GM18873 (cell line): ENCODE measurements around the gene CTNNA1.
"Not testable (repeated sequence)": the region's sequence is repeated elsewhere in the genome, so short reads cannot be mapped to it uniquely, and the experiment has no call there.

Source experiments
- ATAC-seq: cut with Tn5 transposase; IDR thresholded peaks from one replicate; pipeline ENCODE4 v1.9.1; 2021; ENCODE audit warnings: mild to moderate bottlenecking, moderate library complexity, moderate number of reproducible peaks; ENCODE audit not compliant: unreplicated experiment, low FRiP score

CTNNA1 gene

DNA sequence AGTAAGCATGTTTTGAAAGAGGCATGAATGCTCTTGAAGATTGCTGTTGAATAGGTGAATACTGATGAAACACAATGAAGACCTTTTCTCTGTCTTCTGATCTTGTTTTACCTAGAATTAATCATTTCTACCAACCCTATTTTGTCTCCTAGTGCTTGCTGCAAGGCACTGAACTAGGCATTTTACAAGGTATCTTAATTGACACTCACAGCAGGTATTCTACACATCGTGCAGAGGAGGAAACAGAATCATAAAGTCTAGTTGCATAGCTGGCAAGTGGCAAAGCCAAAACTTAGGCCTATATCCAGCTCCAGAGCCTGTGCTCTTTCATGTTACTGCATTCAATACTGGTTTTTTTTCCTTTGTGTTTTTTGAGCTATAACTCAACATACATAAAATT is 50.7 kb downstream of the CTNNA1 start:
- ATAC-seq = no peak

DNA sequence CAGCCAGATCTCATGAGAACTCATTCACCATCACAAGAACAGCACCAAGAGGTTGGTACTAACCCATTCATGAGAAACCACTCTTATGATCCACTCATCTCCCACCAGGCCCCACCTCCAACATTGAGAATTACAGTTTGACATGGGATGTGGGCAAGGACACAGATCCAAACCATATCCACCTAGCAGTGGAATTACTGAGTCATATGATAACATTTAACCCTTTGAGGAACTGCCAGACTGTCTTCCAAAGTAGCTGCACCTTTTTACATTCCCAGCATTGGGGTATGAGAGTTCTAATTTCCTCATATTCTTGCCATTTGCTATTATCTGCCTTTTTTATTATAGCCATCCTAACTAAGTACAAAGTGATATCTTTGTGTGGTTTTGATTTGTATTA is 51.9 kb downstream of the CTNNA1 start:
- no peak for ATAC-seq

DNA sequence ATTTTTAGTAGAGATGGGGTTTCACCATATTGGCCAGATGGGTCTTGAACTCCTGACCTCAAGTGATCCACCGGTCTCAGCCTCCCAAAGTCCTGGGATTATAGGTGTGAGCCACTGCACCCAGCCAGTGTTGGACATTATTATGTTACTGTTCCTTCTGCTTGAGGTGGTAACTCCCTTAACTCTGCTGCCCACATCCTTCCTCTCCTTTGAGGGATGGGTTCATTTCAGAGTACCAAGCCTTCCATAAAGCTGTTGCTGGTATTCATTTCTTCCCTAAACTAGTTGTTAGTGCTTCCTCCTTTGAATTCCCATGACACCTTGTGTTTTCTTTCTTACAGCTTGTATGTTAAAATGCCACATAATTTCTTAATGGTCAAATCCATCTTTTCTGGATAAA is 54.0 kb downstream of the CTNNA1 start:
- no peak for ATAC-seq

DNA sequence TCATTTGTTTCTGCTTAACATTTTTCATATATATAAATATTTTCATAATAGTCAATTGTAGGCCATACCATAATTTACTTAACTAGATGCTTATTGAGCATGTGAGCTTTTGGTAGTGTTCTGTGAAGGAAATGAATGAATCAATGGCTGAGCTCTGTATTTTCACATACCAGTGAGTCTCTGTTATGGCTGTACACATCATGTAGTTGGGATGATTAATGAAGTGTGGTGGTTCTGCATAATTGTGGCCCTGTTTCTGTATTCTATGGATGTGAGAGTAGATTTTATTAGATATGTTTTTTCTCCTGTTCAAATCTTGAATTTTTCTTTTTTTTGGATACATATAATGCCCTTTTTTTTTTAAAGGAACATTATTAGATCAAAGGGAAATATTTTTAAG is 56.2 kb downstream of the CTNNA1 start:
- ATAC-seq = no peak

DNA sequence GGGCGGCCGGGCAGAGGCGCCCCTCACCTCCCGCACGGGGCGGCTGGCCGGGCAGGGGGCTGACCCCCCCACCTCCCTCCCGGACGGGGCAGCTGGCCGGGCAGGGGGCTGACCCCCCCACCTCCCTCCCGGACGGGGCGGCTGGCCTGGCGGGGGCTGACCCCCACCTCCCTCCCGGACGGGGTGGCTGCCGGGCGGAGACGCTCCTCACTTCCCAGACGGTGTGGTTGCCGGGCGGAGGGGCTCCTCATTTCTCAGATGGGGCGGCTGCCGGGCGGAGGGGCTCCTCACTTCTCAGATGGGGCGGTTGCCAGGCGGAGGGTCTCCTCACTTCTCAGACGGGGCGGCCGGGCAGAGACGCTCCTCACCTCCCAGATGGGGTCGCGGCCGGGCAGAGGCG is 57.6 kb downstream of the CTNNA1 start:
- ATAC-seq = not testable (repeated sequence)

DNA sequence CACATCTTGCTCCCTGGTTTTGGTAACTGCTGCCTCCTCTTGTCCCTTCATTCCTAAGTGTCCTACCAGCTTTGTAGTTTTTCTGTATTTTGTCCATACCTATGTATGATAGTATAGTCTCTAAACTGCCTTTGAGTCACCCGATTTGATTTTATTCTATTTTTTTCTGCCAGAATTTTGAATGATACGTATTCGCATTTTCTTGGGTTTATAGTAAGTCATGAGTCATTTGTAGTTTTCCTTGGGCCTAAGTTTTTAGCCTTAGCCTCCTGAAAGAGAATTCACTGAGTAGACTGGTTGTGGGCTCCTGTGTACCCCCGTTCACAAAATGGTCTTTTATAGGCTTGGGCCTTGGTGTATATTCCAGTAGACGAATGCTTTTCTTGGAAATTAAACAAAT is 62.3 kb downstream of the CTNNA1 start:
- no peak for ATAC-seq

DNA sequence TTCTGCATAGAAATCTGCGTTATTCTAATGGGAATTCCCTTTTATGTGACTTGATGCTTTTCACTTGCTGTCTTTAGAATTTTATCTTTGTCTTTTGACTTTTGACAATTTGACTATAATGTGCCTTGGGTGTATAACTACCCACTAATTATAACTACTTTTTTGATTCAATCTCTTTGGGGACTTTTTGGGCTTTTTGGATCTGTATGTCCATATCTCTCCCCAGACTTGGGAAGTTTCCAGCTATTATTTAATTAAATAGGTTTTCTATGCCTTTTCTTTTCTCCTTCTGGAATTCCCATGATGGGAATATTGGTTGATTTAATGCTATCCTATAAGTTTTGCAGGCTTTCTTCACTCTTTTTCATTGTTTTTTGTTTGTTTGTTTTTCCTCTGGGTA is 64.0 kb downstream of the CTNNA1 start:
- ATAC-seq = no peak

DNA sequence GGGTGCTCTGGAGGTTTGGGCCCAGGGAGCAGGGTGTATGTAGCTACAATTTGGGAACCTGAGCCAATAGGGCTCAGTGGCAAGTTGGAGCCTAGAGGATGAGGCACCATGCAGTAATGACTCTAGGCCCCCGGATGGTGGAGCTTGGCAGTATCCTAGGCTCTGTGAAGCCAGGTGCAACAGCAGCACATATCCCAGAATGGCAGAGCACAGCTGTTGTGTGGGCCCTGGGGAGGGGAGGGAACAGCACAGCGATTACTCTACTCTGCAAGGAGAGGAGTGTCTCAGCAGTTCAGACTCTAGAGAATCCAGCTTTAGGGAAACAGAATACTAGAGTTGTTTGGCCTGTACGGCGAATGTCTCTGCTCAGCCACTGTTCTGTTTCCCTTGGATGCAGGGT is 65.9 kb downstream of the CTNNA1 start:
- no peak for ATAC-seq

DNA sequence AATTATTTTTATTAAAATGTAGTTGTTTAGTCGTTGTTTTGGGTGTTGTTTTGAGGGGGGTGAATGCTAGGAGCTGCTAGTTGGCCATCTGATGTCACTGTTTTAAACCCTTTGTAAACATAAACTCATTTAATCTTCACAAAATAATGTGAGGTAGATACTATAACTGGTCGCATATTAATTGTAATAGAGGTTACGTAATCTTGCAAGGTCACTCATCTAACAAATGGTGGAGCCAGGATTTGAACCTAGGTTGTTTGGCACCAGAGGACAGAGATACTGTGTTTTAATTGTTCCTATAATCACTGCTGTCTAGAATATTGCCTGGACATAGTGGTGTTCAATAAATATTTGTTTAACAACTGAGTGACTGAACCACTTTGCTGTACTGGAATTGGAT is 67.5 kb downstream of the CTNNA1 start:
- no peak for ATAC-seq

DNA sequence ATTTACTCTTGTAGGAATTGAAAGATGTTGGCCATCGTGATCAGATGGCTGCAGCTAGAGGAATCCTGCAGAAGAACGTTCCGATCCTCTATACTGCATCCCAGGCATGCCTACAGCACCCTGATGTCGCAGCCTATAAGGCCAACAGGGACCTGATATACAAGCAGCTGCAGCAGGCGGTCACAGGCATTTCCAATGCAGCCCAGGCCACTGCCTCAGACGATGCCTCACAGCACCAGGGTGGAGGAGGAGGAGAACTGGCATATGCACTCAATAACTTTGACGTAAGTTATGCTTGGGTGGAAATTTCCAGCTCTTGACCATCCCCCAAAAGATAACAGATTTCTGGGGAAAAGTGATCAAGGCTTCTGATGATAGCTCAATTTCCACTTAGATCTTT is 71.3 kb downstream of the CTNNA1 start:
- no peak for ATAC-seq

DNA sequence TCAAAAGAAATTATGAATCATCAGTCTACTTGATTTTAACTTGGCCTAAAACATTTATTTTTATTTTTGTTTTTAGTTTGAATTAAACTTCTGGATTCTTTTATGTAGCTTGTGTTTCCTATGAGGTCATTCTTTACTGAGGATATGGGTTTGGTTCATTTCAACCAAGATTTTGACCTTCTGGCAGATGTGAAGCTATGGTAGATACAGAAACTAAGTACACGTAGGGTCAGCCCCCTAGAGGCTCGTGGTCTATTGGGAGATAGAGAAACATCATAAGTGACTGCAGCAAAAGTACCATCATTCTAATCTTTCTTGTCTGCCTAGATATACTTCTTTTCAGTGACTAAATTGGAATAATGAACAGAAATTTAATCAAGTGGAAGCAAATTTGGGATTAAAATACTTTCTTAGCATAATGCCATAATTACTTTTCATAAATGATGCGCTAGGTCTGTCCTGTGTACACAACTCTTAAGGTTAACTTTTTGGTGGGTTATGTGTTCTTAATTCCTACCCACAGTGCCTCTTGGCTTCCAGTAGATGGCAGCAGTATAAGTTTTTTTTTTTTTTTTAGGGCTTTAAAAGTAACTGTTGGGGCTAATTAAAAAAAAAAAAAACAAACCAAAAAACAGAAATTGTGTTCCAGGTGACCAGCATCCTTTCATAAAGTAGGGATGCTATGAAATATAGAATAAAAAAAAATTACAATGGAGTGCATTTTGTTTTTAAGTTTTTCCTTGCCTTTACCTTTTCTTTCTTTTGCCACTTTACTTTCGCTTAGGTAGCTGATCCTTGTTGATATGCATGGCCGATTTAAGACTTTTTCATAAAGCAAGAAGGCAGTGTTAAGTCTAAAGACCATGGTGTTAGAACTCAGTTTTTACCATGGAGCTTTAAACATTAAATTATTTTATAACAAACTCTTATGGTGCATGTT is 72.0 kb downstream of the CTNNA1 start:
- ATAC-seq = no peak

DNA sequence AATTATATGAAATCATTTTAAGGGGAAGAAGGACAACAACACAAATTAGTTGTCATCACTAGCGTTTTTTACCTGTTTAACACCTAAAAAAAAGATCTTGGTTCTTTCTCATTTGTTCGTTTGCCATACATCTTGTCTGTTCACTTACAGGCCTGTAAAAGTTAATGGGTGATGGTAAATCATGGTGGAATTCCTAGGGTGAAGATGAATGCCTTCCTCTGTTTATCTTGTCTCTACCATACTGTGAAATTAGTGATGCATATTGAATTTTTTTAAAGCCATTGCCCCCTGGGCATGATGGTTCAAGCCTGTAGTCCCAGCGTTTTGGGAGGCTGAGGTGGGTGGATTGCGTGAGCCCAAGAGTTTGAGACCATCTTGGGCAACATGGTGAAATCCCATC is 75.3 kb downstream of the CTNNA1 start:
- no peak for ATAC-seq

DNA sequence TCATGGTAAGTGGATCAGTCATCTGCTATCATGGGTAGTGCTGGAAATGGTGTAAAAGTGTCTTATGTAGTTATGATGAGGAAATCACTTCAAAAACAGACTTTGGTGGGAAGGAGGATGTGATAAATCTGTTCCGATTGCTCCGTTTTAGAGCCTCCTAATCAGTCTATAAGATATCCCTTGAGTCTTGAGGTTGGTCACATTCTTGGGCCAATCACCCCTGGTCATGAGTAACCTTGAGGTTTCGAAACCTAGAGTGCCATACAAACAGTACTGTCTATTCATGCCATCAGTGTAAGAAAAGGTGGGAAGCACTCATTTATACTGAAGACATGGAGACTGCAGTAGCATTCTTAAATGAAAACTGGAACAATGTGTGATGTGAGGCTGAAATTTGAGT is 76.1 kb downstream of the CTNNA1 start:
- no peak for ATAC-seq

DNA sequence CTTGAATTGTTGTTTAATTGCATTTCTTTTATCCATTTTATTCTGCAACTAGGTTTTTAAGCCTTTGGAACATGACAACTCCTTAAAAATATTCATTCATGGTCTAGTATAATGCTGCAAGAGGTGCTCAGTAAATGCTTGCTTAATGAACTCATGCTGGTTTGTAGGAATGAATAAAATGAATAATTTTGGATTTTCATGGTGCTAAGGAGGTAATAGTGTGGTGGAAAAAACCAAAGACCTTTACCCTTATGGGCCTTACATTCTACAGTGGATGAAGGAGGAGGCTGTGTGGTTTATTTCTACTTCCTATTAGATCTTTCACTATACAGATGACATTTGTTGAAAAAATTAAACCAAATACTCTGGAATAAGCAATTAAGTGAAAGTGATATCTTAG is 78.5 kb downstream of the CTNNA1 start:
- ATAC-seq = no peak

DNA sequence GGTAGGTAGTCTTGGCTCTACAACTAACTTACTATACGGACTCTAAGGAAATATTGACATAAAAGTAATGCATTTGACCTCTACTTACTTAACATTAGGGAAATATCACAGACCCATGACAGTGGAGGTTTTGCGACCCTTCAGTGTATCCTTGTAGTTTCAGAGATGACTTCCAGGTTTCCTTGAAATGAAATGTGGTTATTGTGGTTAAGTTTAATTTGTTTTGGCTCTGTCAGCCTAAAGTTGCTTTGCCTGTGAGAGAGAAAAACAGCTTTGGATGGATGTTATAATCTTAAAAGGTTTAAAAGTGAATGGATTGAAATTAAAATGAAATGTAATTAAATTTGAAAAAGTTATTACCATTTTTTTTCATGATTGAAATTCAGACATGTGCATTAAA is 79.0 kb downstream of the CTNNA1 start:
- ATAC-seq = no peak

DNA sequence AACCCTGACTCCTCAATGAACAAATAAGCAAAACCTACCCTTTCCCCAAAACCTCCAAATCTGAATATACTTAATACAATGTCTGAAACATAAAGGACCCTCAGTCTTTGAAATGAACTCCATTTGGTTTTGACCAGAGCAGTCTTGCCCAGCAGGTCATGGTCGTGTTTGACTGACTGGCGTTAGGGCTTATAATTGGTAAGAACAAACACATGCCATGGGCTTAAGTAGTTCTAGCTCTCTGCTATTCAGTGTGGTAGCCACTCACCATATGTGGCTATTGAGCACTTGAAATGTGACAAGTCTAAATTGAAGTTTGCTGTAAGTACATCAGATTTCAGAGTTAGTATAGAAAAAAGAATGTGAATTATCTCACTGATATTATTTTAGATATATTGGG is 79.9 kb downstream of the CTNNA1 start:
- no peak for ATAC-seq

DNA sequence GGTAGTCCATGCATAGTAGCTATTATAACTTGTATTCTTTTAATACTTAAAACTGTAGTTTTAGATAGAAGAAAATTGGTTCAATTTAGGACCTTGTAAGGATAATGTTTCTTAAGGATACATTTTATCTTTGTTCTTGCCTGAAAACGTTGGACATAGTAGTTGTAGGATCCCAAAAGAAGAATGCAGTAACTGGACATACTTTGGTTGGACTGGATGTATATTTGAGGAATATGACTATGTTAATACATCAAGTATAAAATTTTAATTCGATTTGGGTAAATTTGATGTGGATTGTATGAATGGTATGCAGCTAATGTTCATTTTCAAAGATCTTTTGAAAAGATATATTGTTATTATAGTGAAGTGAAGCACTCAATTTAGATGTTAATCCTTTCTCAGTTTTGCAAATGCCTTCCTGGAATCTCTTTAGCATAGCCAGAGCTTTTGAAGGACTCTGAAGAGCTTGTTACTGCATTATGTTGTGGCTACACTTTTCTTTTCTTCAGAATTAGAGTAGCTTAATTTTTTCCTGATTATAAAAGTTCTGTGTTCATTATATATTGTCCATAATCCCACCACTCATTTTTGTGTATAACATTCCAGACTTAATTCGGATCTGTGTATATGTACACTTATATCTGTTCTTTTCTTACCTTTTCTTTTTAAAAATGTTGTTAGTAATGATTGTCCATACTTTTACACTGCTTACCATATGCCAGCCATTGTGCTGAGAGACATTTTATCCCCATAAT is 80.7 kb downstream of the CTNNA1 start:
- no peak for ATAC-seq

DNA sequence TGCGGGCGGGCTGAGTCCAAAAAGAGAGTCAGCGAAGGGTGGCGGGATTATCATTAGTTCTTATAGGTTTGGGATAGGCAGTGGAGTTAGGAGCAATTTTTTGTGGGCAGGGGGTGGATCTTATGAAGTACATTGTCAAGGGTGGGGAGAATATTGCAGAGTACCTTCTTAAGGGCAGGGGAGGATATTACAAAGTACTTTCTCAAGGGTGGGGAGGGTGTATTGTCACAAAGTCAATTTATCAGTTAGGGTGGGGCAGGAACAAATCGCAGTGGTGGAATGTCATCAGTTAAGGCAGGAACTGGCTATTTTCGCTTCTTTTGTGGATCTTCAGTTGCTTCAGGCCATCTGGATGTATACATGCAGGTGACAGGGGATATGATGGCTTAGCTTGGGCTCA is 81.6 kb downstream of the CTNNA1 start:
- ATAC-seq = not testable (repeated sequence)

DNA sequence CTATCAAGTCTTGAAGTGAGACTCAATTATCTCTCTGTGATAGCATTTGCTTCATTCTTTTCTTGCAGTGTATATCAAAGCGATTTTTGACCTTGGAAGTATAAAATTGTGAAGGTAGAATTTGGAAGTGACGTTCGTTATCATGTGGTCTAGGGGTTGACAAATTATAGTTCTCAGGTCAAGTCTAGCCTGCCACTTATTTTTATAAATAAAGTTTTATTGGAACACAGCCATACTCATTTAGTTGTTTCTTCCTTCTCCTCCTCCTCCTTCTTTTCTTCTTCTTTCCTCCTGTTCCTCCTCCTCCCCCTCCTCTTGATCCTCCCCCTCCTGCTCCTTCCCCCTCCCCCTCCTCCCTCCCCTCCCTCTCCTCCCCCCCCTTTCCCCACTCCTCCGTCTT is 83.9 kb downstream of the CTNNA1 start:
- ATAC-seq = no peak

DNA sequence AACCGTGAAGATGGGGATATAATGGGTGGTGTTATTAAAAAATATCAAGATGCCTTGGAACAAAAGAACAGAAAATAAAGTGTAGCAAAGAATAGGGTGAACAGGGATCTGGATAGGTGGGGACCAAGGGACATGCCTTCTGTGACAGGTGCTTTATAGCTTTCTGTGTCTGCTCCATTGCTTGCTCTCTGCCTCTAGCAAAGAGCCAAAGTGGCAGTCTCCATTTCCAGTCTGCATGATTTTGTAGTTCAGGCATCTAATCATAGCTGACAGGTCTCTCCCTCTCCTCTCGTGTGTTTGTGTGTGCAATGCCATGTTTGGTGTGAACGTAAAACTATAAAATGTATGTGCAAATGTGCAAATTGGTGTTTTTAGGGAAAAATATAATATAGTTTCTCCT is 86.9 kb downstream of the CTNNA1 start:
- no peak for ATAC-seq

DNA sequence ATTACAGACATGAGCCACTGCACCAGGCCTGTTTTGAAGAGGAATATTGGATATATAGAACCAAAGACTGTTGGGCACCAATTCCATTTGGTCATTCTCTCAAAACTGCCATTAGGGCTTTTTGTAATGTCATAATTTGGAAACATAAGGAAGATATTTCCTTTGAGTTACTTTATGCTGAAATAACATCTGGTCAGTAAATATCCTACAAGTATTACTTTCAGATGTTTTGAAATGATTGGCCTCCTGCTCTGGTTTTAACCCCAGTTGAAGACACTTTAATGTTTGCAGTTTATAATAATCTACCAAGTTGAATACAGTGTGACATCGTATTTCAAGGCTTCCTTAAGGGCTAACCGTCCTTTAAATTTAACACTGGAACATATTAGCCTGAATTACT is 88.3 kb downstream of the CTNNA1 start:
- no peak for ATAC-seq
